NCI-H187 treated with DMSO at 0.1 percent for 48 hours (cell line): ENCODE results near the gene GMDS.

Experiments
- DNase-seq: peaks from one replicate; lab custom pipeline; 2025; lab: John Stamatoyannopoulos, UW

GMDS gene

GRCh38 chr6:2205396-2205795 lies 40.0 kb downstream of the GMDS start:
- no peak for DNase-seq

- no peak for DNase-seq
Observed at GRCh38 chr6:2204272-2204671, 41.1 kb downstream of the GMDS start.

GRCh38 chr6:2203264-2203663 lies 42.1 kb downstream of the GMDS start:
- DNase-seq = no peak

GRCh38 chr6:2197984-2198383 lies 47.4 kb downstream of the GMDS start:
- no peak for DNase-seq

- DNase-seq = no peak
Observed at GRCh38 chr6:2197177-2197671, 48.2 kb downstream of the GMDS start.

- DNase-seq = no peak
Observed at GRCh38 chr6:2196079-2196679, 49.2 kb downstream of the GMDS start.

- DNase-seq = no peak
Observed at GRCh38 chr6:2194643-2195042, 50.8 kb downstream of the GMDS start.

- no peak for DNase-seq
Observed at GRCh38 chr6:2193931-2194330, 51.5 kb downstream of the GMDS start.

GRCh38 chr6:2192976-2193375 lies 52.4 kb downstream of the GMDS start:
- no peak for DNase-seq

- DNase-seq = no peak
Observed at GRCh38 chr6:2191390-2191740, 54.0 kb downstream of the GMDS start.

- no peak for DNase-seq
Observed at GRCh38 chr6:2190661-2191389, 54.6 kb downstream of the GMDS start.

GRCh38 chr6:2188856-2189384 lies 56.5 kb downstream of the GMDS start:
- no peak for DNase-seq

- DNase-seq = no peak
Observed at GRCh38 chr6:2188397-2188796, 57.0 kb downstream of the GMDS start.

- no peak for DNase-seq
Observed at GRCh38 chr6:2187826-2188225, 57.6 kb downstream of the GMDS start.

- DNase-seq = no peak
Observed at GRCh38 chr6:2186516-2186915, 58.9 kb downstream of the GMDS start.

- DNase-seq = no peak
Observed at GRCh38 chr6:2185466-2185865, 59.9 kb downstream of the GMDS start.

- no peak for DNase-seq
Observed at GRCh38 chr6:2184700-2185455, 60.5 kb downstream of the GMDS start.

GRCh38 chr6:2183752-2184151 lies 61.7 kb downstream of the GMDS start:
- DNase-seq = no peak

GRCh38 chr6:2183246-2183645 lies 62.2 kb downstream of the GMDS start:
- no peak for DNase-seq

GRCh38 chr6:2182251-2182650 lies 63.2 kb downstream of the GMDS start:
- no peak for DNase-seq

- DNase-seq = no peak
Observed at GRCh38 chr6:2181567-2181966, 63.8 kb downstream of the GMDS start.

- DNase-seq = no peak
Observed at GRCh38 chr6:2179950-2180349, 65.5 kb downstream of the GMDS start.

GRCh38 chr6:2179241-2179640 lies 66.2 kb downstream of the GMDS start:
- DNase-seq = no peak
